Stomach (tissue), 9 donors: Measurements from ENCODE around the gene CD300A. TPM values are rescaled to one million over a fixed set of nuclear protein-coding genes. Genes with fewer than 3 reads are reported as not detected.

Experiments used
- DNase-seq, 2 donors: peaks; one replicate each; pipeline versions ENCODE4 v3.0.0 to v3.0.0-alpha.2; 2013 to 2019
- H3K27ac ChIP-seq, 5 donors: fragments of 200-600 bp in 4 of 5; sonication (generic) in 4 of 5; one replicate each; pipeline ENCODE4 v1.5.1; 2013 to 2019; ENCODE audit warnings: mild to moderate bottlenecking in 1 of 5, moderate library complexity in 1 of 5
- H3K27me3 ChIP-seq, 3 donors: fragments of 200-600 bp; sonication (generic); one replicate each; pipeline ENCODE4 v1.5.1; 2017 to 2019; ENCODE audit warnings: mixed run types in 1 of 3
- H3K36me3 ChIP-seq, 4 donors: fragments of 200-600 bp; sonication (generic); 1 replicate in 3 of 4; 2 replicates in 1 of 4; pipeline ENCODE4 v1.5.1; 2016 to 2019
- H3K4me1 ChIP-seq, 4 donors: fragments of 200-600 bp; sonication (generic); one replicate each; pipeline ENCODE4 v1.5.1; 2016 to 2019
- H3K4me3 ChIP-seq, 4 donors: fragments of 200-600 bp; sonication (generic) in 3 of 4; one replicate each; pipeline ENCODE4 v1.5.1; 2016 to 2019; ENCODE audit warnings: mild to moderate bottlenecking in 1 of 4
- H3K9me3 ChIP-seq, 4 donors: fragments of 200-600 bp; sonication (generic); one replicate each; pipeline ENCODE4 v1.5.1; 2016 to 2019
- EP300 ChIP-seq: sonication (generic); formaldehyde crosslinking; IDR thresholded peaks from one replicate; pipeline ENCODE4 v1.6.1; 2017; ENCODE audit warnings: antibody characterized with exemption
- POLR2A ChIP-seq, 4 donors: fragments of 450-650 bp; IDR thresholded peaks; one replicate each; pipeline ENCODE4 v1.6.1; 2016; ENCODE audit warnings: antibody characterized with exemption in 4 of 4, control low read depth in 2 of 4, mild to moderate bottlenecking in 1 of 4, moderate library complexity in 1 of 4
- POLR2AphosphoS5 ChIP-seq, 3 donors: sonication (generic); formaldehyde crosslinking; IDR thresholded peaks; one replicate each; pipeline ENCODE4 v1.6.1; 2016; ENCODE audit warnings: antibody characterized with exemption in 3 of 3
- WGBS, 5 donors: extraction: QIAGEN DNeasy Blood & Tissue Kit in 3 of 5; methylation state at CpG; one replicate each; pipeline versions ENCODE4 v1.1.5 to v1.1.7; 2013 to 2018; 5-methylcytosine and 5-hydroxymethylcytosine counted together
- intact Hi-C: fragments of 100-400 bp; cut with DNase I; formaldehyde crosslinking; loops from one replicate; pipeline ENCODE4 v1.15.1; 2023; ENCODE audit warnings: low total_unique reads
- polyA plus RNA-seq, 3 donors: library from polyadenylated mRNA; stranded (reverse); fragments of 200-250 nt; gene quantifications; one replicate each; pipeline ENCODE4 v1.2.3, GENCODE V29; 2013
- total RNA-seq, 5 donors: library from RNA; depleted of rRNA; stranded (reverse); fragments of >200 nt; gene quantifications; one replicate each; pipeline versions ENCODE4 v1.1.0 to v1.2.3, GENCODE V29; 2014 to 2016
- TF ChIP-seq, protein P1 (sequence below), 7 experiments: fragments of 450-650 bp in 4 of 7; fragments of 200-600 bp in 3 of 7; sonication (generic) in 3 of 7; IDR thresholded peaks; one replicate each; pipeline ENCODE4 v1.5.1; 2016 to 2019; ENCODE audit warnings: antibody characterized with exemption in 7 of 7, control low read depth in 2 of 7, mild to moderate bottlenecking in 1 of 7
- donor health status: healthy with polysubstance abuse.
- donor health status: Bipolar disorder and iron deficiency.
- donor health status: healthy.

The CD300A gene
- total and polyA plus RNA-seq, 8 donors, result 1.8 to 8.0 (median 3.9) TPM; not detected in 2

DNA sequence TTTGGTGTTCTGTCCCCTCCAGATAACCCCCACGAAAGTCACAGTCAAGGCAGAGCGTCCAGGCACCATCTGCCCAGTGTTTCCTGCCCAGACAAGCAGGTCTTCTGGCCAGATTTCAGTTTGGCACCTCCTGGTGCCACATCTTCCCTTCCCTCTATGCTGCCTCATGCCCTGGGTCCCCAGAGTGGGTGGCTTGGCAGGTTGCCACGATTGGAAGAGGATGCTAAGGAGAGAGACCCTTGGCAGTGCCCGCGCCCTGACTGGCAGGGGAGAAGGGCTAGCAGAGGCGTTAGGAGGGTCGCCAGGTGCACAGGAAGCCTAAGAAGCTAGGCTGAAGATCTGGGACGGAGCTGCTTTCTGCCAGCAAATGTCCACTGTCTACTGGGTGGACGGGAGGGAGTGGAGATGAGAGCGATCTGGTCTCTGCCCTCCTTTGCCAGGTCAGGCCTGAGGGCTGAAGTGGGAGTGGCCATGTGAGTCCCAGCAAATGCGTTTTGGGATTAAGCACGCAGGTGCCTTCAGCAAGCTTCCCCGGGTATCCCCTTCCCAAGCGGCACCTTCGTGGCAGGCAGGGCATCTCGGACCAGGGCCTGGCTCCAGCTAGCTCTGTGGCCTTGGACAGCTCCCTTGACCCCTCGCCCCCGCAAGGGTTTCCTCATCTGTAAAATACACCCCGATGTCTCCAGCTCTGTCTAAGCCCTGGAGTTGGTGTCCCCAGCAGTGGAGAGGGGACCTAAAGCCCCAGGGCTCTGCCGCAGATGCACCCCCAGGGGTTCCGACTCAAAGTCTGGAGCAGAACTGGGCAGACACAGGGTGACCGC, 13.4 kb upstream of the CD300A start:
- Histone ChIP-seq H3K4me1 (peaks cover 51 to 57% (median 56%) of the 10 kb centered on the region in 4 donors), H3K27ac (peak overlapping the region; percentile 83 to 99 (median 92)), H3K36me3 (peaks cover 9 to 25% (median 19%) of the 10 kb centered on the region in 4 donors), H3K27me3 (no peaks in the 10 kb centered on the region), H3K4me3 (peak overlapping the region; percentile 42 to 48 (median 46)), H3K9me3 (no peaks in the 10 kb centered on the region)
- peak in 1 of 2 donors; percentile 35 for DNase-seq
- WGBS, 5 donors, result 27 to 45% (median 35%) methylated on average over 20 to 22 of the region's 22 CpGs
- intact Hi-C loops, result no loop called here
- TF ChIP-seq POLR2AphosphoS5 (IDR thresholded peaks at IDR 0.05) (no peak), EP300 (no peak), POLR2A (IDR thresholded peaks at IDR 0.05) (no peak)
- TF ChIP-seq, protein P1, sequence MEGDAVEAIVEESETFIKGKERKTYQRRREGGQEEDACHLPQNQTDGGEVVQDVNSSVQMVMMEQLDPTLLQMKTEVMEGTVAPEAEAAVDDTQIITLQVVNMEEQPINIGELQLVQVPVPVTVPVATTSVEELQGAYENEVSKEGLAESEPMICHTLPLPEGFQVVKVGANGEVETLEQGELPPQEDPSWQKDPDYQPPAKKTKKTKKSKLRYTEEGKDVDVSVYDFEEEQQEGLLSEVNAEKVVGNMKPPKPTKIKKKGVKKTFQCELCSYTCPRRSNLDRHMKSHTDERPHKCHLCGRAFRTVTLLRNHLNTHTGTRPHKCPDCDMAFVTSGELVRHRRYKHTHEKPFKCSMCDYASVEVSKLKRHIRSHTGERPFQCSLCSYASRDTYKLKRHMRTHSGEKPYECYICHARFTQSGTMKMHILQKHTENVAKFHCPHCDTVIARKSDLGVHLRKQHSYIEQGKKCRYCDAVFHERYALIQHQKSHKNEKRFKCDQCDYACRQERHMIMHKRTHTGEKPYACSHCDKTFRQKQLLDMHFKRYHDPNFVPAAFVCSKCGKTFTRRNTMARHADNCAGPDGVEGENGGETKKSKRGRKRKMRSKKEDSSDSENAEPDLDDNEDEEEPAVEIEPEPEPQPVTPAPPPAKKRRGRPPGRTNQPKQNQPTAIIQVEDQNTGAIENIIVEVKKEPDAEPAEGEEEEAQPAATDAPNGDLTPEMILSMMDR (IDR thresholded peaks at IDR 0.05), result no peak

DNA sequence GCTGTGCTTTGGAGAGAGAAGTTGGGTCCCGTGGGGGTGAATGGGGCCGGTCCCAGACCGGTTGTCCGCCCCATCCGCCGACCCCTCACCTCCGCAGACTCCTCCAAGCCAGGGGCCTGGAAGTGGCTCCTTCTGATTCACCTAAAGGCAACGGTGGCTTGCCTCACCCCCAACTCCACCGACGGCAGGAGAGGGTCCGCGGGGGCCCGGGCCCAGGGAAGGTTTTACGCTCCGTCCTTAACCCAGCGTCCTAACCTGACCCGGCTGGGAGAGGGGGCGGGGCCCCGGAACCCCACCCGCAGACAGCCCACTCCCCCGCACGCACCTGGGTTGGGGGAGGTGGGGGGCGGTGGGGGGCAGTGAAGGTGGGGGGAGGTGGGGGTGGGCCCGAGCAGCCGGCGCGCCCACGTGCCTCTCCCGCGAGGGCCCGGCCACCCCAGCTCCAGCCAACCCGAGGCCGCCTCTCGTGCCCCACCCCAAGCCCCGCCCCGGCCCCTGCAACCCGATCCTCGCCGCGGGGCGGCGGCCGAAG, 12.7 kb upstream of the CD300A start:
- DNase-seq, result peak in 1 of 2 donors; percentile 94
- H3K27me3 ChIP-seq, result no peaks in the 10 kb centered on the region
- no peaks in the 10 kb centered on the region for H3K9me3 ChIP-seq
- WGBS, 5 donors, result 1 to 10% (median 3%) methylated on average over 4 to 43 of the region's 43 CpGs
- peaks cover 50 to 57% (median 54%) of the 10 kb centered on the region in 4 donors for H3K4me1 ChIP-seq
- peaks cover 5 to 19% (median 16%) of the 10 kb centered on the region in 4 donors for H3K36me3 ChIP-seq
- peak overlapping the region; percentile 83 to 99 (median 92) for H3K27ac ChIP-seq
- H3K4me3 ChIP-seq, result peak overlapping the region; percentile 42 to 48 (median 46)
- TF ChIP-seq POLR2A (IDR thresholded peaks at IDR 0.05), result no peak
- no peak for TF ChIP-seq POLR2AphosphoS5 (IDR thresholded peaks at IDR 0.05)
- no peak for TF ChIP-seq EP300
- TF ChIP-seq, protein P1 (IDR thresholded peaks at IDR 0.05), result no peak
- intact Hi-C loops, result loop anchor here (2.0 kb wide), 1 partner anchor 75 kb away; no protein-coding TSS in a partner anchor

DNA sequence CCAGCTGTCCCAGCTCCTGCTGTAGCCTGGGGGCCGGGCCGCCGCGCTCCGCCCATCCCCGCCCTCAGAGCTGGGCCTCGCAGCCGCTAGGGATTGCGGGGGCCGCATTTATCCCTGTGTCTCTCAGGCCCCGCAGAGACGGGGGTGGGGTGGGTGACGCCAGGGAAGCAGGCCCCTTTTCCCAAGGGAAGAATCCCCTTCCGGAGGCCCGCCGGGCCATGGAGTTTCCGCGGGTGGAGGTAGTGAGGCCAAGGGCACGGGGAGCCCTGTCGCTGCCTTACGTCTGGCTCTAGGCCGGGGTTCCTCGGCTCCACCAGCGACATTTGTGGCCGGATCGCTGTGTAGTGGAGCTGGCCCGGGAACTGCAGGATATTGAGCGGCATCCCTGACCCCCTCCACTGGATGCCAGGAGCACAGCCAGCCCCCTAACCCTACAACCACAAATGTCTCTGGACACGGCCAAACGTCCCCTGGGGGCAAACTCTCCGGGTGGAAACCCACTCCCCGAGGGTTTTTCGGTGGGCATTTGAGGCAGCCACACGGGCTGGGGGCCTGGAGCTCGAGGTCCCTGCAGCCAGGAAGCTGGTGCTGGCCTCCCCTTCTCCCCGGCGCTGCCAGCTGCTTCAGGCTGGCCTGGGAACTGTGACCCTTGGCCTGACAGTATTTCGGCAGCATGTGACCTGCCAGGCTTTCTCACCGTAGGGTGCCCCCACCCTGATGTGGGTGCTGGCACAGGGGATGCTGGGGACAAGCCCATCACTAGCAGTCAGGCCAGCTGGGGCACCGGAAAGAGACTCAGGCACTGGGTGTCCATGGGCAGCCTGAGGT, 12.0 kb upstream of the CD300A start:
- DNase-seq, result peak in 1 of 2 donors; percentile 97
- H3K9me3 ChIP-seq, result no peaks in the 10 kb centered on the region
- peaks cover 48 to 53% (median 51%) of the 10 kb centered on the region in 4 donors for H3K4me1 ChIP-seq
- peak overlapping the region; percentile 83 to 99 (median 90) for H3K27ac ChIP-seq
- TF ChIP-seq POLR2AphosphoS5 (IDR thresholded peaks at IDR 0.05), result peak; percentile 60 to 78 (median 71)
- TF ChIP-seq POLR2A (IDR thresholded peaks at IDR 0.05), result peak in 1 of 4 donors; percentile 11
- no peak for TF ChIP-seq EP300
- TF ChIP-seq, protein P1 (IDR thresholded peaks at IDR 0.05), result peak in 4 of 7 experiments; percentile 13 to 46 (median 28)
- peaks cover 0 to 12% (median 10%) of the 10 kb centered on the region in 4 donors for H3K36me3 ChIP-seq
- H3K4me3 ChIP-seq, result peak overlapping the region; percentile 42 to 48 (median 46)
- H3K27me3 ChIP-seq, result no peaks in the 10 kb centered on the region
- intact Hi-C loops, result loop anchor here (2.0 kb wide), 1 partner anchor 76 kb away; no protein-coding TSS in a partner anchor
- 6 to 23% (median 11%) methylated on average over 15 to 40 of the region's 40 CpGs for WGBS, 5 donors
